ENCODE measurements around the gene PRR7. TPM values are rescaled to one million over a fixed set of nuclear protein-coding genes. Genes with fewer than 3 reads are reported as not detected.

Gene PRR7
- total and polyA plus RNA-seq, 2 of the 4 experiments (the other 2 are of a cell fraction), result 1.1 to 10.1 TPM

GRCh38 chr5:177440211-177440989 is 6.2 kb upstream of the PRR7 start:
- POLR2A ChIA-PET (ENCODE audit: unreplicated experiment), result no interaction called here
- no peak overlapping the region for H2BK15ac ChIP-seq (ENCODE audit: low read depth, low read length)
- no peak overlapping the region for H3K4ac ChIP-seq (ENCODE audit: low read depth, low read length)
- no peak overlapping the region for H4K5ac ChIP-seq (ENCODE audit: low read depth, low read length)
- H3K9me3 ChIP-seq (ENCODE audit: control insufficient read depth, insufficient read depth, low read length), result no peaks in the 10 kb centered on the region
- TF ChIP-seq MAFK (IDR thresholded peaks at IDR 0.05; ENCODE audit: low read depth, low read length) (no peak), RAD21 (IDR thresholded peaks at IDR 0.05; ENCODE audit: low read length) (no peak), NFE2L2 (IDR thresholded peaks at IDR 0.05; ENCODE audit: low read depth, low read length) (no peak), FOS (IDR thresholded peaks at IDR 0.05; ENCODE audit: low read depth, low read length) (no peak), RFX5 (IDR thresholded peaks at IDR 0.05; ENCODE audit: low read depth, low read length) (no peak), RCOR1 (IDR thresholded peaks at IDR 0.05; ENCODE audit: insufficient replicate concordance, low read length) (no peak), POLR2A (IDR thresholded peaks at IDR 0.05; ENCODE audit: low read depth, low read length) (no peak), MXI1 (IDR thresholded peaks at IDR 0.05; ENCODE audit: borderline replicate concordance, low read depth, low read length) (no peak), MAZ (IDR thresholded peaks at IDR 0.05; ENCODE audit: borderline replicate concordance, low read depth, low read length) (no peak), CHD1 (IDR thresholded peaks at IDR 0.05; ENCODE audit: low read depth, low read length) (no peak), BHLHE40 (IDR thresholded peaks at IDR 0.05; ENCODE audit: low read depth, low read length) (no peak), SMC3 (IDR thresholded peaks at IDR 0.05; ENCODE audit: low read depth, low read length) (no peak), CTCF (conservative IDR thresholded peaks at IDR 0.05; ENCODE audit: low read depth, low read length) (no peak)
- TF ChIP-seq, protein P1, sequence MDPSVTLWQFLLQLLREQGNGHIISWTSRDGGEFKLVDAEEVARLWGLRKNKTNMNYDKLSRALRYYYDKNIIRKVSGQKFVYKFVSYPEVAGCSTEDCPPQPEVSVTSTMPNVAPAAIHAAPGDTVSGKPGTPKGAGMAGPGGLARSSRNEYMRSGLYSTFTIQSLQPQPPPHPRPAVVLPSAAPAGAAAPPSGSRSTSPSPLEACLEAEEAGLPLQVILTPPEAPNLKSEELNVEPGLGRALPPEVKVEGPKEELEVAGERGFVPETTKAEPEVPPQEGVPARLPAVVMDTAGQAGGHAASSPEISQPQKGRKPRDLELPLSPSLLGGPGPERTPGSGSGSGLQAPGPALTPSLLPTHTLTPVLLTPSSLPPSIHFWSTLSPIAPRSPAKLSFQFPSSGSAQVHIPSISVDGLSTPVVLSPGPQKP (IDR thresholded peaks at IDR 0.05; ENCODE audit: borderline replicate concordance, low read depth, low read length), result no peak
- TF ChIP-seq, protein P2, sequence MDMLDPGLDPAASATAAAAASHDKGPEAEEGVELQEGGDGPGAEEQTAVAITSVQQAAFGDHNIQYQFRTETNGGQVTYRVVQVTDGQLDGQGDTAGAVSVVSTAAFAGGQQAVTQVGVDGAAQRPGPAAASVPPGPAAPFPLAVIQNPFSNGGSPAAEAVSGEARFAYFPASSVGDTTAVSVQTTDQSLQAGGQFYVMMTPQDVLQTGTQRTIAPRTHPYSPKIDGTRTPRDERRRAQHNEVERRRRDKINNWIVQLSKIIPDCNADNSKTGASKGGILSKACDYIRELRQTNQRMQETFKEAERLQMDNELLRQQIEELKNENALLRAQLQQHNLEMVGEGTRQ (IDR thresholded peaks at IDR 0.05; ENCODE audit: low read depth, low read length), result no peak
- no peak overlapping the region for H2BK5ac ChIP-seq (ENCODE audit: low read depth, low read length, poor library complexity, severe bottlenecking)
- no peak for ATAC-seq (ENCODE audit: low read depth)
- H3K4me3 ChIP-seq (ENCODE audit: insufficient read depth, low read depth, low read length), result no peak overlapping the region
- no peak overlapping the region for H4K91ac ChIP-seq (ENCODE audit: insufficient read depth, low read depth, low read length)
- H3K9ac ChIP-seq (ENCODE audit: low read depth, low read length), result no peak overlapping the region
- H3K36me3 ChIP-seq (ENCODE audit: control insufficient read depth, insufficient read depth, low read length), result peaks cover 24% of the 10 kb centered on the region; the same call in 1 of the 2 replicates
- H3K4me1 ChIP-seq (ENCODE audit: control insufficient read depth, insufficient read depth, low read length), result no peaks in the 10 kb centered on the region
- no peak for DNase-seq
- no peak overlapping the region for H2BK20ac ChIP-seq (ENCODE audit: low read depth, low read length)
- peak overlapping the region; percentile 31 for H2AK9ac ChIP-seq (replicated peaks; ENCODE audit: low read depth, low read length, poor library complexity)
- dilution Hi-C loops (cut with HindIII; ENCODE audit: low sequenced_read_pairs, unreplicated experiment) (no loop called here), in situ Hi-C loops (cut with MboI; ENCODE audit: low sequenced_read_pairs) (no loop called here), intact Hi-C loops (cut with micrococcal nuclease) (no loop called here)
- no peak overlapping the region for H3K14ac ChIP-seq (replicated peaks; ENCODE audit: low read depth, low read length)
- H4K20me1 ChIP-seq (ENCODE audit: insufficient read depth, low read length), result peaks cover 4% of the 10 kb centered on the region; the same call in 1 of the 2 replicates
- no peaks in the 10 kb centered on the region for H3K79me1 ChIP-seq (ENCODE audit: low read depth in 1 of 2, low read length in 2 of 2)
- H2AFZ ChIP-seq (replicated peaks; ENCODE audit: low read length, poor library complexity), result peak overlapping the region; percentile 39
- H3K27ac ChIP-seq (ENCODE audit: insufficient read depth, low read length), result no peak overlapping the region
- H2BK120ac ChIP-seq (ENCODE audit: low read depth, low read length), result no peak overlapping the region
- no peak overlapping the region for H3K4me2 ChIP-seq (ENCODE audit: low read depth, low read length)
- H3K23ac ChIP-seq (ENCODE audit: low read depth, low read length), result no peak overlapping the region
- peaks cover 6% of the 10 kb centered on the region; the same call in 1 of the 2 replicates for H3K9me1 ChIP-seq (ENCODE audit: insufficient read depth, low read length)
- no peak overlapping the region for H2AK5ac ChIP-seq (ENCODE audit: low read depth, low read length)
- no TSS peak for BruUV-seq (replicated peaks)
- H4K8ac ChIP-seq (ENCODE audit: low read depth in 2 of 2, low read length in 2 of 2), result no peak overlapping the region
- no peaks in the 10 kb centered on the region for H3K27me3 ChIP-seq (ENCODE audit: control insufficient read depth, insufficient read depth, low read length)
- H3K56ac ChIP-seq (ENCODE audit: extremely low read depth, insufficient read depth, low read length), result no peak overlapping the region
- no peak overlapping the region for H3K18ac ChIP-seq (ENCODE audit: low read depth, low read length)
- WGBS, 2 experiments (ENCODE audit: extremely low coverage in 2 of 2, insufficient read length in 1 of 2), result 92% methylated on average over 15 of the region's 24 CpGs; no CpG with 5 or more reads in 1 of the 2 experiments
- CTCF ChIA-PET, result interaction anchor here (1.5 kb wide), 1 partner anchor 13 kb away, joined by 3 read pairs; no protein-coding TSS in a partner anchor

Data from IMR-90 (cell line).